Smooth muscle cell (in vitro differentiated cells): ENCODE measurements around the gene STARD5. TPM values are rescaled to one million over a fixed set of nuclear protein-coding genes. Genes with fewer than 3 reads are reported as not detected.

ENCODE experiments used
- DNase-seq: peaks from one replicate; lab custom pipeline; 2025; ENCODE audit not compliant: unreplicated experiment; lab: John Stamatoyannopoulos, UW
- H2AFZ ChIP-seq: fragments of 200-600 bp; sonication (generic); 2 replicates; pipeline ENCODE4 v1.6.0; 2016; ENCODE audit warnings: antibody characterized with exemption, low read depth, mild to moderate bottlenecking
- H3F3A ChIP-seq: fragments of 200-600 bp; sonication (generic); 2 replicates; pipeline ENCODE4 v1.6.0; 2017; ENCODE audit warnings: antibody characterized with exemption, low read depth
- H3K27ac ChIP-seq: fragments of 200-600 bp; sonication (generic); 2 replicates; pipeline ENCODE4 v1.5.1; 2016; ENCODE audit warnings: low read depth, mild to moderate bottlenecking
- H3K27me3 ChIP-seq: fragments of 200-600 bp; sonication (generic); 2 replicates; pipeline ENCODE4 v1.6.1; 2016; ENCODE audit warnings: low read depth, mild to moderate bottlenecking
- H3K36me3 ChIP-seq: fragments of 200-600 bp; sonication (generic); 2 replicates; pipeline ENCODE4 v1.5.1; 2016; ENCODE audit warnings: low read depth
- H3K4me1 ChIP-seq: fragments of 200-600 bp; sonication (generic); 2 replicates; pipeline ENCODE4 v1.5.1; 2016; ENCODE audit warnings: low read depth
- H3K4me2 ChIP-seq: fragments of 200-600 bp; sonication (generic); 2 replicates; pipeline ENCODE4 v1.6.0; 2016; ENCODE audit warnings: mild to moderate bottlenecking
- H3K4me3 ChIP-seq: fragments of 200-600 bp; sonication (generic); 2 replicates; pipeline ENCODE4 v1.5.1; 2016; ENCODE audit warnings: mild to moderate bottlenecking
- H3K79me2 ChIP-seq: fragments of 200-600 bp; sonication (generic); 2 replicates; pipeline ENCODE4 v1.6.0; 2016; ENCODE audit warnings: low read depth, mild to moderate bottlenecking
- H3K9ac ChIP-seq: fragments of 200-600 bp; sonication (generic); 2 replicates; pipeline ENCODE4 v1.6.0; 2016; ENCODE audit warnings: low read depth
- H3K9me3 ChIP-seq: fragments of 200-600 bp; sonication (generic); replicated peaks from 2 replicates; pipeline ENCODE4 v1.5.1; 2016; ENCODE audit warnings: low read depth
- H4K20me1 ChIP-seq: fragments of 200-600 bp; sonication (generic); 2 replicates; pipeline ENCODE4 v1.6.0; 2016; ENCODE audit warnings: low read depth
- WGBS: methylation state at CpG from one replicate; pipeline ENCODE4 v1.1.7; 2016; ENCODE audit warnings: low lambda C conversion rate; 5-methylcytosine and 5-hydroxymethylcytosine counted together
- polyA plus RNA-seq: library from polyadenylated mRNA; unstranded; fragments of >200 nt; fragmentation: Nextera tagmentation; extraction: Ambion mirVana; gene quantifications from 2 replicates; pipeline ENCODE4 v1.2.1, GENCODE V29; 2016
- total RNA-seq: library from RNA; depleted of rRNA; stranded (reverse); fragments of >200 nt; gene quantifications from 2 replicates; pipeline ENCODE4 v1.2.3, GENCODE V29; 2014
- TF ChIP-seq, protein P1 (sequence below): fragments of 200-600 bp; sonication (generic); IDR thresholded peaks from 2 replicates; pipeline ENCODE4 v1.5.1; 2017; ENCODE audit warnings: borderline replicate concordance, mild to moderate bottlenecking, antibody characterized with exemption; ENCODE audit not compliant: insufficient read depth, poor library complexity, severe bottlenecking

STARD5 gene
- total and polyA plus RNA-seq, 2 experiments from 2014 or later, result 1.6 to 6.2 TPM

GRCh38 chr15:81282911-81283310, 41.0 kb downstream of the STARD5 start:
- Histone ChIP-seq H3K9ac (no peak overlapping the region), H4K20me1 (no peaks in the 10 kb centered on the region), H3K36me3 (no peaks in the 10 kb centered on the region), H3K4me3 (no peak overlapping the region), H3K9me3 (no peaks in the 10 kb centered on the region), H3K4me2 (no peak overlapping the region), H3K27me3 (peaks cover 4% of the 10 kb centered on the region), H3K79me2 (no peaks in the 10 kb centered on the region), H3K4me1 (no peaks in the 10 kb centered on the region), H3F3A (no peaks in the 10 kb centered on the region), H2AFZ (no peak overlapping the region), H3K27ac (no peak overlapping the region)
- DNase-seq, result no peak
- TF ChIP-seq, protein P1, sequence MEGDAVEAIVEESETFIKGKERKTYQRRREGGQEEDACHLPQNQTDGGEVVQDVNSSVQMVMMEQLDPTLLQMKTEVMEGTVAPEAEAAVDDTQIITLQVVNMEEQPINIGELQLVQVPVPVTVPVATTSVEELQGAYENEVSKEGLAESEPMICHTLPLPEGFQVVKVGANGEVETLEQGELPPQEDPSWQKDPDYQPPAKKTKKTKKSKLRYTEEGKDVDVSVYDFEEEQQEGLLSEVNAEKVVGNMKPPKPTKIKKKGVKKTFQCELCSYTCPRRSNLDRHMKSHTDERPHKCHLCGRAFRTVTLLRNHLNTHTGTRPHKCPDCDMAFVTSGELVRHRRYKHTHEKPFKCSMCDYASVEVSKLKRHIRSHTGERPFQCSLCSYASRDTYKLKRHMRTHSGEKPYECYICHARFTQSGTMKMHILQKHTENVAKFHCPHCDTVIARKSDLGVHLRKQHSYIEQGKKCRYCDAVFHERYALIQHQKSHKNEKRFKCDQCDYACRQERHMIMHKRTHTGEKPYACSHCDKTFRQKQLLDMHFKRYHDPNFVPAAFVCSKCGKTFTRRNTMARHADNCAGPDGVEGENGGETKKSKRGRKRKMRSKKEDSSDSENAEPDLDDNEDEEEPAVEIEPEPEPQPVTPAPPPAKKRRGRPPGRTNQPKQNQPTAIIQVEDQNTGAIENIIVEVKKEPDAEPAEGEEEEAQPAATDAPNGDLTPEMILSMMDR, result no peak
- 84% methylated on average over 5 of the region's 5 CpGs for WGBS

DNA sequence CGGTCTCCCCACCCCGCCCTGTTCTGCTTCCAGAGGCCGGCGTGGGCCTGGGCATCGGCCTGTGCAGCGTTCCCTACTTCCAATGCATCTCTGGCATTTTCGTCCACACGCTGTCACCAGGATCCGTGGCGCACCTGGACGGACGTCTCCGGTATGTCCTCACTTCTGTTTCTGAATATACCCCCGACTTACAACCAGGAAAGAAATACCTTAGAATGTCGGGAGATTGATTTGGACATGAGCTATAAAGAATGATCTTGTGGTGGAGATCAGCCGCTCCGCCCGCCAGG, 41.4 kb downstream of the STARD5 start:
- TF ChIP-seq, protein P1, result no peak
- Histone ChIP-seq H3K4me3 (no peak overlapping the region), H3K27me3 (peaks cover 4% of the 10 kb centered on the region), H3K79me2 (no peaks in the 10 kb centered on the region), H3K4me2 (no peak overlapping the region), H4K20me1 (no peaks in the 10 kb centered on the region), H3F3A (no peaks in the 10 kb centered on the region), H3K36me3 (no peaks in the 10 kb centered on the region), H3K9ac (no peak overlapping the region), H3K4me1 (no peaks in the 10 kb centered on the region), H2AFZ (no peak overlapping the region), H3K9me3 (no peaks in the 10 kb centered on the region), H3K27ac (no peak overlapping the region)
- 98% methylated on average over 18 of the region's 18 CpGs for WGBS
- DNase-seq, result no peak

GRCh38 chr15:81281766-81282605, 42.0 kb downstream of the STARD5 start:
- DNase-seq, result no peak
- no peaks in the 10 kb centered on the region for H4K20me1 ChIP-seq
- no peak overlapping the region for H3K9ac ChIP-seq
- no peaks in the 10 kb centered on the region for H3K4me1 ChIP-seq
- no peak overlapping the region for H3K27ac ChIP-seq
- 88% methylated on average over 12 of the region's 12 CpGs for WGBS
- TF ChIP-seq, protein P1, result no peak
- H3K4me2 ChIP-seq, result no peak overlapping the region
- H3F3A ChIP-seq, result no peaks in the 10 kb centered on the region
- H3K79me2 ChIP-seq, result no peaks in the 10 kb centered on the region
- no peaks in the 10 kb centered on the region for H3K36me3 ChIP-seq
- H2AFZ ChIP-seq, result no peak overlapping the region
- peaks cover 2% of the 10 kb centered on the region for H3K9me3 ChIP-seq
- H3K27me3 ChIP-seq, result peaks cover 4% of the 10 kb centered on the region
- H3K4me3 ChIP-seq, result no peak overlapping the region

DNA sequence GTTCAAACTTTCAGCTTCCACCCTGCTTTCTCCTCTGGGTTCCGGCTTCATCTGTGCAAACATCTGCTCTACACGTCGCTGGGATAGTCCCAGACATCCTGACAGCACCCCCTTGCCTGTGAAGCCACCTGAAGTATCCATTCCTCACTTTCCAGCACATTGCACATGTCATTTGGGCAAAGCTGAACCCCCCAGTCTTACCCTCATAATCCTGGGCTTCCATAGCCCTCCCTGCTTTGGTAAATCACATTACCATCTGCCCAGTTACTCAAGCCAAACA, 42.5 kb downstream of the STARD5 start:
- H3K27ac ChIP-seq, result no peak overlapping the region
- H3K9ac ChIP-seq, result no peak overlapping the region
- H3K4me1 ChIP-seq, result no peaks in the 10 kb centered on the region
- TF ChIP-seq, protein P1, result no peak
- no peak overlapping the region for H2AFZ ChIP-seq
- DNase-seq, result no peak
- peaks cover 4% of the 10 kb centered on the region for H3K9me3 ChIP-seq
- H4K20me1 ChIP-seq, result no peaks in the 10 kb centered on the region
- H3K27me3 ChIP-seq, result peaks cover 4% of the 10 kb centered on the region
- H3K4me2 ChIP-seq, result no peak overlapping the region
- no peaks in the 10 kb centered on the region for H3F3A ChIP-seq
- no peak overlapping the region for H3K4me3 ChIP-seq
- no peaks in the 10 kb centered on the region for H3K79me2 ChIP-seq
- H3K36me3 ChIP-seq, result no peaks in the 10 kb centered on the region
- 91% methylated on average over 3 of the region's 3 CpGs for WGBS
